K562 (cell line): ENCODE data around the gene MAN2B1. TPM values are rescaled to one million over a fixed set of nuclear protein-coding genes. Genes with fewer than 3 reads are reported as not detected.

Experiments
- ARID4B ChIP-seq: sonication (generic); formaldehyde crosslinking; IDR thresholded peaks from 2 replicates; pipeline ENCODE4 v1.8.0; 2022; ENCODE audit warnings: mild to moderate bottlenecking, missing genetic modification reagents
- CBX2 ChIP-seq: fragments of 200-600 bp; sonication (generic); IDR thresholded peaks from one replicate; pipeline ENCODE4 v1.6.1; 2012; ENCODE audit warnings: mild to moderate bottlenecking, low read length, inconsistent platforms; ENCODE audit not compliant: insufficient read depth, poor library complexity, severe bottlenecking
- CHAMP1 ChIP-seq: fragments of 450-650 bp; IDR thresholded peaks from 2 replicates; pipeline ENCODE4 v1.6.1; 2016; ENCODE audit warnings: mild to moderate bottlenecking
- CUX1 ChIP-seq: fragments of 200-800 bp; sonication (Bioruptor generic); IDR thresholded peaks from 2 replicates; pipeline ENCODE4 v1.6.1; 2016; ENCODE audit warnings: missing genetic modification characterization, missing compliant biosample characterization
- ESRRB ChIP-seq: fragments of 250-450 bp; sonication (Bioruptor Pico); IDR thresholded peaks from 2 replicates; pipeline ENCODE4 v1.5.0; 2020; ENCODE audit warnings: mild to moderate bottlenecking, moderate library complexity, borderline replicate concordance
- IRF1 ChIP-seq: sonication (generic); formaldehyde crosslinking; IDR thresholded peaks from 2 replicates; pipeline ENCODE4 v1.8.0; 2022; ENCODE audit warnings: missing genetic modification reagents, mild to moderate bottlenecking, borderline replicate concordance
- KDM1A ChIP-seq, 2 experiments: fragments of 450-650 bp; IDR thresholded peaks; 2 replicates each; pipeline ENCODE4 v1.6.1; 2016; ENCODE audit warnings: mild to moderate bottlenecking in 2 of 2
- KLF16 ChIP-seq: IDR thresholded peaks from 2 replicates; pipeline ENCODE4 v1.6.1; 2016; ENCODE audit warnings: antibody characterized with exemption
- LEF1 ChIP-seq: fragments of 450-650 bp; IDR thresholded peaks from 2 replicates; pipeline ENCODE4 v1.6.1; 2016; ENCODE audit warnings: mild to moderate bottlenecking
- MYBL2 ChIP-seq, 2 experiments: fragments of 450-650 bp in 1 of 2; sonication (generic) in 1 of 2; formaldehyde crosslinking in 1 of 2; IDR thresholded peaks; 2 replicates each; pipeline versions ENCODE4 v1.6.1 to v1.8.1; 2017 to 2022; ENCODE audit warnings: borderline replicate concordance in 1 of 2, inconsistent platforms in 1 of 2, low read depth in 1 of 2, mild to moderate bottlenecking in 1 of 2, missing genetic modification reagents in 1 of 2, moderate library complexity in 1 of 2
- RFX1 ChIP-seq: fragments of 450-650 bp; IDR thresholded peaks from 2 replicates; pipeline ENCODE4 v1.6.1; 2016; ENCODE audit warnings: mild to moderate bottlenecking, moderate library complexity
- THRAP3 ChIP-seq: fragments of 450-650 bp; IDR thresholded peaks from 2 replicates; pipeline ENCODE4 v1.6.1; 2016; ENCODE audit warnings: mild to moderate bottlenecking, inconsistent platforms, borderline replicate concordance
- ZNF766 ChIP-seq: fragments of 200-800 bp; sonication (Bioruptor generic); conservative IDR thresholded peaks from 2 replicates; pipeline ENCODE4 v1.6.1; 2016; ENCODE audit warnings: missing genetic modification characterization, missing compliant biosample characterization
- polyA plus RNA-seq, 8 experiments: library from polyadenylated mRNA; depleted of rRNA in 4 of 8; stranded (reverse) in 5 of 8; unstranded in 3 of 8; fragments of >200 nt; fragmentation: Nextera tagmentation in 2 of 8; fragmentation: Illumina TruSeq in 1 of 8; extraction: Ambion mirVana in 2 of 8; extraction: Trizol in 1 of 8; gene quantifications; 2 replicates each; pipeline versions ENCODE4 v1.2.1 to v1.2.3, GENCODE V29; 2011 to 2014; ENCODE audit warnings: inconsistent platforms in 1 of 8, missing spikeins in 1 of 8
- total RNA-seq, 7 experiments: library from RNA; depleted of rRNA in 6 of 7; stranded (reverse); fragments of >200 nt in 6 of 7; fragmentation: Illumina TruSeq in 2 of 7; extraction: Trizol in 2 of 7; gene quantifications; 2 replicates each; pipeline versions ENCODE4 v1.2.1 to v1.2.3, GENCODE V29; 2011 to 2021; ENCODE audit warnings: low replicate concordance in 1 of 7

Gene MAN2B1
- total and polyA plus RNA-seq, 9 of the 15 experiments (the other 6 are each of a cell fraction or from before 2014, with no cell fraction given) = 0.59 to 33.8 (median 11.4) TPM

- TF ChIP-seq ARID4B (no peak; the same call in 1 of the 2 replicates), ZNF766 (CRISPR knock-in tag) (no peak), CUX1 (CRISPR knock-in tag) (no peak), LEF1 (no peak), KLF16 (no peak; the same call in 1 of the 2 replicates), KDM1A (IDR thresholded peaks at IDR 0.05) (no peak), RFX1 (peak; percentile 33; the same call in 1 of the 2 replicates), THRAP3 (no peak), MYBL2 (IDR thresholded peaks at IDR 0.05; ENCODE audit: low read depth) (no peak), MYBL2 (CRISPR knock-in tag; IDR thresholded peaks at IDR 0.05; ENCODE audit: borderline replicate concordance) (no peak), ESRRB (CRISPR knock-in tag) (no peak), CHAMP1 (no peak), IRF1 (no peak), CBX2 (no peak)
Measured at GRCh38 chr19:12610540-12611360, 55.8 kb downstream of the MAN2B1 start, which contains the start of the genes ZNF490 and ZNF791 (continued).
